IPS DF 4.7 (cell line): ENCODE results near the gene IFT22.
"Not testable (repeated sequence)": the region's sequence is repeated elsewhere in the genome, so short reads cannot be mapped to it uniquely, and the experiment has no call there.

Experiments
- DNase-seq: peaks from one replicate; pipeline ENCODE4 v3.0.0-alpha.2; 2013; ENCODE audit warnings: low spot score; ENCODE audit errors: extremely low read depth

The IFT22 gene

DNA sequence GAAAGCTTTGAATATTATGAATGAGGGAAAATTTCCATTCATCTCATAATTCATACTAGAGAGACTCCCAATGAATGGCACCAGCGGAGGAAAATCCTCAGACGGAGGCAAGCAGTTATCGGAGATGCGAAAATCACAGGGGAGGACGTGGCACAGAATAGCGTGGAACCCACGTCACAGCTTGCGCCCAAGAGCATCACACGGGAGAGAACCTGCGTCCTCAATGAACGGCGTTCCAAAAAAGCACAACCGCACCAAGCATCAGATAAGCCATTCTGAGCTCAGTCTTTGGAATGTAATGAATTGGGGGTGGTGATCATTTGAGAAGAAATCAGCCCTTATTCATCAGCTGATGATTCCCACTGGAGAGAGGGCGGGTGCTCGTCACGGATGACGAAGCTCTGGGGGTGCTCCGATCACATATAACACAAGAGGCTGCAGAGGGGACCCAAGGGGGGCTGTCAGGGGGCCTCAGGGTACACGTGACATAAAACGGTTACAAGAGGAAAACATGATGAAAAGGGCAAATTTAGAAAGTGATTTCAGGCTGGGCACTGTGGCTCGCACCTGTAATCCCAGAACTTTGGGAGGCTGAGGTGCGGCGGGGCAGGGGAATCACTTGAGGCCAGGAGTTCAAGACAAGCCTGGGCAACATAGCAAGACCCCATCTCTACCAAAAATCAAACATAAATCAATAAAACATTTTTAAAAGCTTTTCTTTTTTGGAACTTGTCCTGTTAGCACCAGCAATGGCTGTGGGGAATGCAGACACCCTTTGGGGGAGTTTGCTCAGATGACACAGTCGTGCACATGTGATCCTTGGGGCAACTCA lies 42.9 kb downstream of the IFT22 start:
- no peak for DNase-seq

DNA sequence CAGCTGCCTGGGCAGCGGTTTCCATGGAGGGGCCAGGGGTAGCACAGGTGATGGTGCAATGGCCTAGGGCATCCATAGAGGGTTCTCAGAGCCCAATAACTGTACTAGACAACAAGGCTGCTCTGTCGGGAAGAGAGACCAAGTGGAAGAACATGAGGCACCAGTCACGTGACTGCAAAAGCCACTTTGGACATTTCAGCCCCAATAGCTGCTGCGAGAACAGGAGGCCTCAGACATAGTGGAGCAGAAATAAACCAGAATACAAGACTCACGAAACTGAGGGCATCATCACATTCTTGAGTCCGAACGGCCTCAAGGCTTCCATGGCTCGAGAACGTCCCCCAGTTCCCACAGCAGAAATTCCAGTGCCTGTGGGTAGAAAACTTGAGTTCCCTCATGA lies 44.5 kb downstream of the IFT22 start:
- DNase-seq: no peak

DNA sequence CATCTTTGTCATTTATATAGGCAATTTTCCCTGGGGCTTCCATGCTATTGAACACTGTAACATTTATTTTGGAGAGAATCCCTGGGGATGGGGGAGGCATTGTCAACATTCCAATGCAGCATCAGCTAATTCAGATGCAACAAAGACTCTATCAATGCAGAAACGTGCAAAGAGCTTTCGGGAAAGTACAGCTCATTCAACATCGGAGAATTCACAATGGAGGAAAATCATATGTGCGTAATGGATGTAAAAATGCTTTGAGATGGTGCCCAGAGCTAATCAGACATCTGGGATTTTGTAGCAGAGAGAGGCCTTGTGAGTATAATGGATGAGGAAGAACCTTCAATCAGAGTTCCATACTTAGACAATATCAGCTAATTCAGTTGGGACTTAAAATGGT lies 48.4 kb downstream of the IFT22 start:
- DNase-seq: no peak

DNA sequence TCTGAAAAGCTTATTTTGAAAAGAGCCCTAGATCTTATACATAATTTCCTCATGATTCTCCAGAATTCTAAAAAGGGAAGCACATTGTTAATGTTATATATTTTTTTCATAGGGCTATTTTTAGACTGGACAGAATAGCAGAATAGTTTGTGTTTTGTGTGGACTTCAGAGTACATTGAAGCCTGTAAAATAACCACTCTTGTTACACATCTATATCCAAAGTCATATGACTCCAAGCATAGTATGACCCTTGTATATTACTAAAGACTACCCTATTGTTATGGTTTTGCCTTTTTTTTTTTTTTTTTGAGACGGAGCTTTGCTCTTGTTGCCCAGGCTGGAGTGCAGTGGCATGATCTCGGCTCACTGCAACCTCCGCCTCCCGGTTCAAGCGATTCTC lies 50.6 kb downstream of the IFT22 start:
- no peak for DNase-seq

DNA sequence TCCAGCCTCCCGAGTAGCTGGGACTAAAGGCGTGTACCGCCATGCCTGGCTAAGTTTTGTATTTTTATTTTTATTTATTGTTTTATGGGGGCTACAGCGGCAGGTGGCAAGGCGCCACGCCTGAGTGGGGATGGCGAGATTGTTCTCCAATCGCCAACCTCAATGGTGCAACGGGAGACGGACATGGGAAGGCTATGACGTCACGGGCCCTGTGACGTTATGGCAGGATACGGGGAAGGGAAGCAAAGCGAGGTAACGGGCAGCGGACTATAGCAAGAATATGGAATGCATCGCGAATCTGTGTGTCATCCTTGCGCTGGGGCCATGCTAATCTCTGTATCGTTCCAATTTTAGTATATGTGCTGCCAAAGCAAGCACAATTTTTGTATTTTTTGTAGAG lies 51.9 kb downstream of the IFT22 start:
- DNase-seq: no peak

DNA sequence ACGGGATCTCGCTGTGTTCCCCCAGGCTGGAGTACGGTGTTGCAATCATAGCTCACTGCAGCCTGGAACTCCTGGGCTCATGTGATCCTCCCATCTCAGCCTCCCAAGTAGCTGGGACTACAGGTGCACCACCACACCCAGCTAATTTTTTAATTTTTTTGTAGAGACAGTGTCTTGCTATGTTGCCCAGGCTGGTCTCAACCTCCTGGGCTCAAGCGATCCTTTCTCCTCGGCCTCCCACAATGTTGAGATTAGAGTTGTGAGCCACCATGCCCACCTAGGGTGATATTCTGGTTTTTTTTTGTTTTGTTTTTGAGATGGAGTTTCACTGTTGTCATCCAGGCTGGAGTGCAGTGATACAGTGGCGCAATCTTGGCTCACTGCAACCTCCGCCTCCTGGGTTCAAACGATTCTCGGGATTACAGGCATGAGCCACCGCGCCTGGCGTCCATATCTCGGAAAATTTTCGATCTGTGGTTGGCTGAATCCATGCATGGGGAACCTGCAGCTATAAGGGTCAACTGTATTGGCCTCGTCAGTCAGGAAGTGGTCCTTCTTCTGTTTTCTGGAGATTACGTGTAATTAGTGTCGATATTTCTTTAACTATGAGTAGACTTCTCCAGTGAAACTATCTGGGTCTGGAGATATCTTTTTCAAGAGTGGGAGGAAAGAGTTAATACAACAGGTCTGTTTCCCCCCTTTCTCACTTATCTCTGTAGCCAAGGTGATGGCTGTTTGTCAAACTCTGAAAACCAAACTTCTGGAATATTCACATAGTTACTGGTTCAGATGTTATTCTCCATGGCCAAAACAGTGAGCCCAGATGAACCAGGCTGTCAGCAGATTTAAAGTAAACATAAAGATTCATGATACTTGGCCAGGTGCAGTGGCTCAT lies 55.7 kb downstream of the IFT22 start:
- DNase-seq: no peak

DNA sequence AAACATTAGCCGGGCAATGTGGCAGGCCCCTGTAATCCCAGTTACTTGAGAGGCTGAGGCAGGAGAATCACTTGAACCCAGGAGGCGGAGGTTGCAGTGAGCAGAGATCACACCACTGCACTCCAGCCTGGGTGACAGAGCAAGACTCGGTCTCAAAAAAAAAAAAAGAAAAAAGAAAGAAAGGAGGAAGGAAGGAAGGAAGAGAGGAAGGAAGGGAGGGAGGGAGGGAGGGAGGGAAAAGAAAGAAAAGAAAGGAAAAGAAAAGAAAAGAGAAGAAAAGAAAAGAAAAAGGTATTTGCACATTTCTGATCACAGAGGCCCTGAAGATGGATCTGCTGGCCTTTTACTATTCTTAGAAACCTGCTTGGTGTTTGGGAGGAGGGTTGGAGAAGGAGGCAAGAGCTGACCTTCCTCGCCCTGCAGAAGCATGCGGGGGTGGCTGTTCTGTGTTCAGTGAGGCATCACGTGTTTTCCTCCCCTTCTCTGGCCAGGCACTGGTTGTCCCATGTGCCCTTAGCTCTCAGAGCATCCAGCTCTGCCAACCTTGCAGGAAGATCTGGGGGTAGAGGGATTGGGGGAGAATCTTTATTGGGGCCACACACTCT lies 57.4 kb downstream of the IFT22 start:
- not testable (repeated sequence) for DNase-seq
